Tibial artery (tissue), 4 donors: ENCODE data around the gene SLC41A2.

Source experiments
- DNase-seq, 2 donors: peaks; one replicate each; pipeline ENCODE4 v3.0.0-alpha.2; 2019
- H3K27ac ChIP-seq, 2 donors: fragments of 200-600 bp; sonication (generic) in 1 of 2; 1 replicate in 1 of 2; 2 replicates in 1 of 2; pipeline ENCODE4 v1.5.1; 2018 to 2019; ENCODE audit warnings: mild to moderate bottlenecking in 1 of 2
- H3K27me3 ChIP-seq, 2 donors: fragments of 200-600 bp; sonication (generic) in 1 of 2; one replicate each; pipeline versions ENCODE4 v1.5.1 to v1.6.0; 2016 to 2019
- H3K36me3 ChIP-seq, 3 donors: fragments of 200-600 bp; sonication (generic) in 2 of 3; one replicate each; pipeline ENCODE4 v1.5.1; 2016 to 2019; ENCODE audit warnings: mild to moderate bottlenecking in 2 of 3
- H3K4me1 ChIP-seq, 4 donors: fragments of 200-600 bp; sonication (generic) in 2 of 4; 1 replicate in 3 of 4; 2 replicates in 1 of 4; pipeline ENCODE4 v1.5.1; 2016 to 2019
- H3K4me3 ChIP-seq, 2 donors: fragments of 200-600 bp; sonication (generic) in 1 of 2; 1 replicate in 1 of 2; 2 replicates in 1 of 2; pipeline ENCODE4 v1.5.1; 2018 to 2019; ENCODE audit warnings: mild to moderate bottlenecking in 2 of 2
- H3K9me3 ChIP-seq, 3 donors: fragments of 200-600 bp; sonication (generic) in 1 of 3; one replicate each; pipeline ENCODE4 v1.5.1; 2016 to 2019
- intact Hi-C: fragments of 100-400 bp; cut with DNase I; formaldehyde crosslinking; loops from one replicate; pipeline ENCODE4 v1.15.0; 2023; ENCODE audit warnings: low total_unique reads
- TF ChIP-seq, protein P1 (sequence below), 2 experiments: fragments of 200-600 bp in 1 of 2; fragments of 450-650 bp in 1 of 2; IDR thresholded peaks; one replicate each; pipeline ENCODE4 v1.5.1; 2017 to 2019; ENCODE audit warnings: antibody characterized with exemption in 2 of 2, mild to moderate bottlenecking in 1 of 2, moderate library complexity in 1 of 2

SLC41A2 gene, protein sequence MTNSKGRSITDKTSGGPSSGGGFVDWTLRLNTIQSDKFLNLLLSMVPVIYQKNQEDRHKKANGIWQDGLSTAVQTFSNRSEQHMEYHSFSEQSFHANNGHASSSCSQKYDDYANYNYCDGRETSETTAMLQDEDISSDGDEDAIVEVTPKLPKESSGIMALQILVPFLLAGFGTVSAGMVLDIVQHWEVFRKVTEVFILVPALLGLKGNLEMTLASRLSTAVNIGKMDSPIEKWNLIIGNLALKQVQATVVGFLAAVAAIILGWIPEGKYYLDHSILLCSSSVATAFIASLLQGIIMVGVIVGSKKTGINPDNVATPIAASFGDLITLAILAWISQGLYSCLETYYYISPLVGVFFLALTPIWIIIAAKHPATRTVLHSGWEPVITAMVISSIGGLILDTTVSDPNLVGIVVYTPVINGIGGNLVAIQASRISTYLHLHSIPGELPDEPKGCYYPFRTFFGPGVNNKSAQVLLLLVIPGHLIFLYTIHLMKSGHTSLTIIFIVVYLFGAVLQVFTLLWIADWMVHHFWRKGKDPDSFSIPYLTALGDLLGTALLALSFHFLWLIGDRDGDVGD

DNA sequence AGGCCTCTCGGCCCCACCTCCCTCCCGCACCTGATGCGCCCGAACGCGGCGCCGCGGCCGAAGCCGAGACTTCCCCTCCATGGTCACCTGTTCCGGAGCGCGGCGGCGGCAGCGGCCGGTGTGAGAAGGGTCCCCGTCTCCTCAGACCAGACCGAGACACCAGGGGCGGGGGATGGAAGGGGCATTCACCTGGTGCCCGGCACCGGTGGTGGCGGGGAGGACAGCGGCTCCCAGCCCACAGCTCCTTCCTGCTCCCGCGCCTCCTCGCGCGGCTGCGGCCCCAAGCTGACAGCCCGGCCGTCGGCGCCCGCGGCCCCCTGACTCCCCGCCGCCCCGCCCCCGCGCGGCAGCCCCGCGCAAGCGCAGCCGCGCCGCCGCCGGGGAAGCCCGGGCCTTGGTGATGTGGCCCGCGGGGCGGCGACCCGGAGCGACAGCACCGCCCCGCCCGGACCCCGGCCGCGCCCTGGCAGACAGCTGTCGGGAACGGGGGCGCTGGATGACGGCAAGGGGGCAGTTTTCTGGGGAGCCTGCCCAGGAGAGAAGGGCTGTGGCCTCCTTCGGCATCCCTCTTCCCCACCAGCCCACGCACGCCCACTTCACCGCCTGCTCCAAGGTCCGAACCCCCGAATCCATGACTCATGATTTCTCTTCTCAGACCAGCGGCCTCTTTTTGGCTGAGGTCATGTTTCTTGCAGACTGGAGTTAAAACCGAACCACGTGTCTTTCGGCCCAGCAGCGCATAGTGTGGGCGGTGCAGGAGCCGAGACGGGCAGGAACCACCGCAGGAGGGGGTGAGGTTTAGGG is at the start of gene SLC41A2:
Gene SLC41A2 (minus strand): TSS at position 290 of the 804 bp plus-strand sequence. CDS start 29,763 bp downstream, outside the sequence.
- TF ChIP-seq, protein P1, sequence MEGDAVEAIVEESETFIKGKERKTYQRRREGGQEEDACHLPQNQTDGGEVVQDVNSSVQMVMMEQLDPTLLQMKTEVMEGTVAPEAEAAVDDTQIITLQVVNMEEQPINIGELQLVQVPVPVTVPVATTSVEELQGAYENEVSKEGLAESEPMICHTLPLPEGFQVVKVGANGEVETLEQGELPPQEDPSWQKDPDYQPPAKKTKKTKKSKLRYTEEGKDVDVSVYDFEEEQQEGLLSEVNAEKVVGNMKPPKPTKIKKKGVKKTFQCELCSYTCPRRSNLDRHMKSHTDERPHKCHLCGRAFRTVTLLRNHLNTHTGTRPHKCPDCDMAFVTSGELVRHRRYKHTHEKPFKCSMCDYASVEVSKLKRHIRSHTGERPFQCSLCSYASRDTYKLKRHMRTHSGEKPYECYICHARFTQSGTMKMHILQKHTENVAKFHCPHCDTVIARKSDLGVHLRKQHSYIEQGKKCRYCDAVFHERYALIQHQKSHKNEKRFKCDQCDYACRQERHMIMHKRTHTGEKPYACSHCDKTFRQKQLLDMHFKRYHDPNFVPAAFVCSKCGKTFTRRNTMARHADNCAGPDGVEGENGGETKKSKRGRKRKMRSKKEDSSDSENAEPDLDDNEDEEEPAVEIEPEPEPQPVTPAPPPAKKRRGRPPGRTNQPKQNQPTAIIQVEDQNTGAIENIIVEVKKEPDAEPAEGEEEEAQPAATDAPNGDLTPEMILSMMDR (IDR thresholded peaks at IDR 0.05) = peak; percentile 8 to 68
- intact Hi-C loops = no loop called here

DNA sequence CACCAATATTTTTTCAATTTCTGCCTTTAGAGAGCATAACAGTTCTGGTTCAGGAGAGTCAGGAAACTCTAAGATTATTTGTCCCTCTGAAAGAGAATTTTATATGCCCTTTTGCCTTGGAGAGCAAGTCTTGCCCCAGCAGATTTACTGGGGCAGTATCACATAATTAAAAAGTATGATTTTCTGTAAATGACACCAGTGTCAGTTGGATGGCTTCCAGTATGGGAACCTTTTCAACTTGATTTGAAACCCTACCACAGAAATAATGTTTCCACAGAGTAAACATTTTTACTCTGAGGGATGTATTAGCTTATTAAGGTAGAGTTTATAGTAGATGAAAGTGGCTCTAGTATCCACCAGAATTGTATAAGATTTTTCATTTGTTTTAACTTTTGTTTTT is 43.4 kb upstream of the SLC41A2 start:
- no peak for DNase-seq
- Histone ChIP-seq H3K27ac (no peak overlapping the region), H3K9me3 (no peaks in the 10 kb centered on the region), H3K36me3 (peaks cover 10 to 87% (median 32%) of the 10 kb centered on the region in 3 donors), H3K4me3 (no peak overlapping the region), H3K4me1 (peaks cover 0 to 4% (median 0%) of the 10 kb centered on the region in 4 donors), H3K27me3 (no peaks in the 10 kb centered on the region)
- intact Hi-C loops = no loop called here
- TF ChIP-seq, protein P1 (IDR thresholded peaks at IDR 0.05) = no peak

More for the DNA sequence above, at the start of gene SLC41A2:
- Histone ChIP-seq H3K9me3 (no peaks in the 10 kb centered on the region), H3K27me3 (no peaks in the 10 kb centered on the region), H3K27ac (peak within 1 kb of the TSS; percentile 91 to 95), H3K4me1 (peaks cover 0 to 43% (median 13%) of the 10 kb centered on the region in 4 donors), H3K4me3 (peak within 1 kb of the TSS; percentile 86 to 91), H3K36me3 (no peaks in the 10 kb centered on the region)
- DNase-seq = peak; percentile 90 to 91

DNA sequence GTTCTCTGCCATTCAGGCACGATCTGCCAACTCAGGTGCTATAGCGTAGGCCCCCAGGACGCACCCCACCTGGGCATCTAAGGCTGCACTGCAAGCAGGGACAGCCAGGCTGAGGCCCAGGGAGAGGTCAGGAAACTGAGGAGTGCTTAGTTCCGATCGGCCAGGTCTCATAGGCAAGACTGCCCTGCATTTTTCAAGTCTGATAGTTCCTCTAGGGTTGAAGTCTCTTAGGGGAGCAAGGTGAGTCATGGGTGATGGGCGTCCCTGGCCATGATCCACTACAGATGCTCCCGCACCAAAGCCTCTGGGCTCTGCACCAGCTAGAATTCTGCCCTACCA is 41.2 kb upstream of the SLC41A2 start:
- peaks cover 0 to 4% (median 0%) of the 10 kb centered on the region in 4 donors for H3K4me1 ChIP-seq
- peaks cover 30 to 89% (median 34%) of the 10 kb centered on the region in 3 donors for H3K36me3 ChIP-seq
- no peak overlapping the region for H3K4me3 ChIP-seq
- intact Hi-C loops = no loop called here
- DNase-seq = no peak
- no peak overlapping the region for H3K27ac ChIP-seq
- no peaks in the 10 kb centered on the region for H3K27me3 ChIP-seq
- no peaks in the 10 kb centered on the region for H3K9me3 ChIP-seq
- TF ChIP-seq, protein P1 (IDR thresholded peaks at IDR 0.05) = no peak

DNA sequence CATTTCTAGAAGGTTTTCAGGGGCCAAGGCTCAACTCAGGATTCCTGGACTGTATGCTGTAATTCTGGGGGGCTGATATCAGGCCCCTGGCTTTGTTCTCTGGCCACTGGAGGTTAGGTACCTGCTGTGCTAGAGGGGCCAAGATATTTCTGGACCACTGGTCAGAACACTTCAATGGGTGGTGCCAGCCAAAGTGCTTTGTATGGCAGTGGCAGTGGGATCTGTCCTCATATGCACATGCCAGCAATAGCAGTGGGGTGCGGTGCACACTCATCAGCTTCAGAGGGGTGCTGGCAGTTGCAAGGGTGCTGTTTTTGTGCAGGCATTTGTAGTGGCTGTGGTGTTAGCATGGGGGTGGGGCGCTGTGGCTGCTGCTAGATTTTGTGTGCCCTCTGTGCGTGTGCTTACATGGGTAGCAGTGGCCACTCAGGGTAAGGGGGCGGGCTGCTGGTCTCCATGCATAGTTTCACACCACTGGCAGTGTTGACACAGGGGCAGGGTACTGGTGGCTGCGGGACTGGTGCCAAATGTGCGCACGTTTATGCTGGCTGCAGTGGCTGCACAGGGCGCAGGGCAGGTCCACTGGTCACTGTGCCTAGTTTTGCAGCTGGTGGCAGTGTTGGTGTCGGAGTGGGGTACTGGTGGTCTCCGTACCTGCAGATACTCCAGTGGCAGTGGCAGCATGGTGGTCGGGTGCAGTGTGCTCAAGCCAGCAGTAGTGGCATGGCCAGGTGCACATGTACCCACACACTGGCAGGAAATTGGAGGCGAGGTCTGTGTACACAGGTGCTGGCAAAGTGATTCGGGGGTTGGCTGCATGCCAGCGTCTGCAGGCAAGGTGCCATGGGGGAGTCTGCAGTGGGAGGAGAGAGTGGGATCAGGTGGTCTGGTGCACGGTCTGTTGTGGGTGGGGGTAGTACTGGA is 40.6 kb upstream of the SLC41A2 start:
- TF ChIP-seq, protein P1 (IDR thresholded peaks at IDR 0.05) = no peak
- no peaks in the 10 kb centered on the region for H3K27me3 ChIP-seq
- H3K36me3 ChIP-seq = peaks cover 31 to 93% (median 33%) of the 10 kb centered on the region in 3 donors
- no peak overlapping the region for H3K27ac ChIP-seq
- H3K9me3 ChIP-seq = no peaks in the 10 kb centered on the region
- DNase-seq = no peak
- intact Hi-C loops = no loop called here
- H3K4me1 ChIP-seq = peaks cover 0 to 4% (median 0%) of the 10 kb centered on the region in 4 donors
- no peak overlapping the region for H3K4me3 ChIP-seq

DNA sequence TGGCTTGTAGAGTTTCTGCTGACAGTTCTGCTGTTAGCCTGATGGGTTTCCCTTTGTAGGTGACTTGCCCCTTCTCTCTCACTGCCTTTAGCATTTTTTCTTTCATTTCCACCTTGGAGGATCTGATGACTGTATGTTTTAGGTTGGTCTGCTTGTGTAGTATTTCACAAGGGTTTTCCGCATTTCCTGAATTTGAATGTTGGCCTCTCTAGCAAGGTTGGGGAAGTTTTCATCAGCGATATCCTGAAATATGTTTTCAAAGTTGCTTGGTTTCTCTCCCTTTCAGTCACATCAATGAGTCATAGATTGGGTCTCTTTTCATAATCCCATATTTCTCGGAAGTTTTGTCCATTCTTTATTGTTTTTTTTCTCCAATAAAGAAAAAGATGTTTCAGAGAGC is 39.5 kb upstream of the SLC41A2 start:
- no peak for DNase-seq
- Histone ChIP-seq H3K36me3 (peaks cover 27 to 93% (median 38%) of the 10 kb centered on the region in 3 donors), H3K27me3 (no peaks in the 10 kb centered on the region), H3K9me3 (no peaks in the 10 kb centered on the region), H3K27ac (no peak overlapping the region), H3K4me1 (peaks cover 0 to 4% (median 0%) of the 10 kb centered on the region in 4 donors), H3K4me3 (no peak overlapping the region)
- intact Hi-C loops = no loop called here
- TF ChIP-seq, protein P1 (IDR thresholded peaks at IDR 0.05) = no peak
